HL-60/S4 treated with phorbol 12-myristate 13-acetate at 8.2 ng/mL for 4 days and 3 days (cell line): ENCODE results near the gene RAPGEF5.

ENCODE experiments used
- in situ Hi-C: fragments of 300-500 bp; cut with MboI; formaldehyde crosslinking; loops from 2 replicates; pipeline ENCODE4 v1.15.0; 2022; ENCODE audit warnings: low sequenced_read_pairs

RAPGEF5 gene

GRCh38 chr7:22317632-22318031, 39.3 kb downstream of the RAPGEF5 start:
- in situ Hi-C loops, result no loop called here

GRCh38 chr7:22316914-22317313, 40.0 kb downstream of the RAPGEF5 start:
- in situ Hi-C loops, result no loop called here

GRCh38 chr7:22307816-22308215, 49.1 kb downstream of the RAPGEF5 start:
- in situ Hi-C loops, result no loop called here

GRCh38 chr7:22305706-22306105, 51.2 kb downstream of the RAPGEF5 start:
- in situ Hi-C loops, result no loop called here

GRCh38 chr7:22302951-22303423, 54.0 kb downstream of the RAPGEF5 start:
- in situ Hi-C loops, result no loop called here

- in situ Hi-C loops, result no loop called here
Measured at GRCh38 chr7:22302193-22302592, 54.8 kb downstream of the RAPGEF5 start.

GRCh38 chr7:22301790-22302189, 55.2 kb downstream of the RAPGEF5 start:
- in situ Hi-C loops, result no loop called here

GRCh38 chr7:22300839-22301238, 56.1 kb downstream of the RAPGEF5 start:
- in situ Hi-C loops, result no loop called here

- in situ Hi-C loops, result no loop called here
Measured at GRCh38 chr7:22296916-22297315, 60.0 kb downstream of the RAPGEF5 start.

- in situ Hi-C loops, result no loop called here
Measured at GRCh38 chr7:22296265-22296566, 60.7 kb downstream of the RAPGEF5 start.

GRCh38 chr7:22295402-22296264, 61.3 kb downstream of the RAPGEF5 start:
- in situ Hi-C loops, result no loop called here

GRCh38 chr7:22292531-22292930, 64.4 kb downstream of the RAPGEF5 start:
- in situ Hi-C loops, result no loop called here

- in situ Hi-C loops, result no loop called here
Measured at GRCh38 chr7:22291977-22292376, 65.0 kb downstream of the RAPGEF5 start.

GRCh38 chr7:22288202-22288601, 68.8 kb downstream of the RAPGEF5 start:
- in situ Hi-C loops, result no loop called here

- in situ Hi-C loops, result no loop called here
Measured at GRCh38 chr7:22287412-22287811, 69.5 kb downstream of the RAPGEF5 start.

GRCh38 chr7:22286436-22286835, 70.5 kb downstream of the RAPGEF5 start:
- in situ Hi-C loops, result no loop called here

- in situ Hi-C loops, result no loop called here
Measured at GRCh38 chr7:22281481-22281880, 75.5 kb downstream of the RAPGEF5 start.

- in situ Hi-C loops, result no loop called here
Measured at GRCh38 chr7:22280031-22280430, 76.9 kb downstream of the RAPGEF5 start.

- in situ Hi-C loops, result no loop called here
Measured at GRCh38 chr7:22278660-22279059, 78.3 kb downstream of the RAPGEF5 start.

- in situ Hi-C loops, result no loop called here
Measured at GRCh38 chr7:22277375-22277774, 79.6 kb downstream of the RAPGEF5 start.

GRCh38 chr7:22275661-22276060, 81.3 kb downstream of the RAPGEF5 start:
- in situ Hi-C loops, result no loop called here

- in situ Hi-C loops, result no loop called here
Measured at GRCh38 chr7:22271311-22271710, 85.6 kb downstream of the RAPGEF5 start.

GRCh38 chr7:22270371-22270770, 86.6 kb downstream of the RAPGEF5 start:
- in situ Hi-C loops, result no loop called here
